Endothelial cell of umbilical vein (primary cell): ENCODE measurements around the gene ABI3BP. TPM values are rescaled to one million over a fixed set of nuclear protein-coding genes. Genes with fewer than 3 reads are reported as not detected.

Experiments
- BruUV-seq: library from RNA; stranded (reverse); fragments of 400-500 nt; replicated peaks from 2 replicates; lab custom pipeline; 2021; lab: Mats Ljungman, UMichigan
- CTCF ChIA-PET: fragments of 300-600, 350-600 bp; sonication (Branson Sonifier 250); formaldehyde crosslinking; loops from one replicate; lab custom pipeline; 2021; ENCODE audit warnings: antibody characterized with exemption, inconsistent platforms; lab: Charles Lee
- POLR2A ChIA-PET: fragments of 300-600, 350-600 bp; sonication (Branson Sonifier 250); formaldehyde crosslinking; loops from one replicate; lab custom pipeline; 2021; ENCODE audit warnings: antibody characterized with exemption, inconsistent platforms; lab: Charles Lee
- DNase-seq: peaks from one replicate; pipeline ENCODE4 v3.0.0-alpha.2; 2011; ENCODE audit warnings: low read depth, low spot score
- FAIRE-seq: peaks from 2 replicates; lab custom pipeline; 2011; peaks lifted over from hg19 to GRCh38; lab: Jason Lieb, UNC
- H2AFZ ChIP-seq: 2 replicates; pipeline ENCODE4 v1.6.0; 2012; ENCODE audit warnings: low read depth, low read length, control low read depth, inconsistent platforms
- H3K27ac ChIP-seq: 2 replicates; pipeline ENCODE4 v1.5.1; 2011; ENCODE audit warnings: low read depth, mild to moderate bottlenecking, control low read depth, low read length, moderate library complexity; ENCODE audit not compliant: insufficient read depth
- H3K27me3 ChIP-seq, 2 experiments: 2 replicates each; pipeline versions ENCODE4 v1.6.0 to v1.6.1; 2011; ENCODE audit warnings: low read length in 2 of 2, mixed read lengths in 1 of 2; ENCODE audit not compliant: control insufficient read depth in 2 of 2, insufficient read depth in 2 of 2
- H3K36me3 ChIP-seq, 2 experiments: 2 replicates in 1 of 2; 3 replicates in 1 of 2; pipeline ENCODE4 v1.5.1; 2011; ENCODE audit warnings: low read length in 2 of 2, mild to moderate bottlenecking in 1 of 2, moderate library complexity in 1 of 2; ENCODE audit not compliant: control insufficient read depth in 2 of 2, insufficient read depth in 2 of 2; ENCODE audit errors: extremely low read depth in 1 of 2
- H3K4me1 ChIP-seq: 3 replicates; pipeline ENCODE4 v1.5.1; 2011; ENCODE audit warnings: mild to moderate bottlenecking, low read length; ENCODE audit not compliant: control insufficient read depth, insufficient read depth; ENCODE audit errors: extremely low read depth
- H3K4me2 ChIP-seq: 2 replicates; pipeline ENCODE4 v1.6.1; 2011; ENCODE audit warnings: low read length, control low read depth, mixed read lengths; ENCODE audit not compliant: insufficient read depth
- H3K4me3 ChIP-seq, 3 experiments: fragments of 200-600 bp in 1 of 3; sonication (generic), shearing (Covaris generic) in 1 of 3; replicated peaks in 1 of 3; 2 replicates each; pipeline ENCODE4 v1.5.1; 2011 to 2016; ENCODE audit warnings: control low read depth in 3 of 3, low read length in 3 of 3, mild to moderate bottlenecking in 2 of 3, inconsistent platforms in 1 of 3, low read depth in 1 of 3, moderate library complexity in 1 of 3; ENCODE audit not compliant: insufficient read depth in 1 of 3
- H3K79me2 ChIP-seq: 2 replicates; pipeline ENCODE4 v1.6.0; 2012; ENCODE audit warnings: low read length, inconsistent platforms; ENCODE audit not compliant: control insufficient read depth, insufficient read depth
- H3K9ac ChIP-seq: replicated peaks from 2 replicates; pipeline ENCODE3; 2011; ENCODE audit warnings: low read length, control low read depth; ENCODE audit not compliant: insufficient read depth; ENCODE audit errors: extremely low read depth
- H3K9me1 ChIP-seq: replicated peaks from 3 replicates; pipeline ENCODE4 v1.6.0; 2011; ENCODE audit warnings: mild to moderate bottlenecking, low read length; ENCODE audit not compliant: control insufficient read depth, insufficient read depth; ENCODE audit errors: extremely low read depth
- H3K9me3 ChIP-seq: replicated peaks from 2 replicates; pipeline ENCODE4 v1.5.1; 2012; ENCODE audit warnings: low read length, inconsistent platforms; ENCODE audit not compliant: control insufficient read depth, insufficient read depth
- H4K20me1 ChIP-seq: replicated peaks from 2 replicates; pipeline ENCODE3; 2011; ENCODE audit warnings: mild to moderate bottlenecking, low read length; ENCODE audit not compliant: control insufficient read depth, insufficient read depth; ENCODE audit errors: extremely low read depth
- EZH2 ChIP-seq: IDR thresholded peaks from 2 replicates; pipeline ENCODE4 v1.6.1; 2012; ENCODE audit warnings: borderline replicate concordance, low read depth, mild to moderate bottlenecking, moderate library complexity, low read length, inconsistent platforms; ENCODE audit not compliant: severe bottlenecking
- FOS ChIP-seq: IDR thresholded peaks from 2 replicates; pipeline ENCODE4 v1.6.1; 2011; ENCODE audit warnings: mild to moderate bottlenecking, low read length, moderate library complexity, borderline replicate concordance; ENCODE audit not compliant: insufficient read depth
- GATA2 ChIP-seq: IDR thresholded peaks from 2 replicates; pipeline ENCODE4 v1.7.0; 2011; ENCODE audit warnings: low read depth, mild to moderate bottlenecking, moderate library complexity, mixed read lengths, low read length; ENCODE audit not compliant: insufficient read length, insufficient read depth
- JUN ChIP-seq: IDR thresholded peaks from 2 replicates; pipeline ENCODE4 v1.6.1; 2011; ENCODE audit warnings: borderline replicate concordance, low read depth; ENCODE audit not compliant: insufficient read length, insufficient read depth
- MYC ChIP-seq: IDR thresholded peaks from one replicate; pipeline ENCODE4 v1.6.1; 2011; ENCODE audit warnings: mild to moderate bottlenecking, low read depth, low read length
- POLR2A ChIP-seq: IDR thresholded peaks from 2 replicates; pipeline ENCODE4 v1.6.1; 2012; ENCODE audit warnings: low read depth, mild to moderate bottlenecking, control low read depth, low read length
- POLR2AphosphoS5 ChIP-seq: IDR thresholded peaks from 2 replicates; pipeline ENCODE4 v1.6.1; 2012; ENCODE audit warnings: low read depth, mild to moderate bottlenecking, control low read depth, low read length, moderate library complexity; ENCODE audit not compliant: insufficient read depth
- dilution Hi-C: fragments of 300-500 bp; cut with MboI; formaldehyde crosslinking; loops from one replicate; pipeline ENCODE4 v1.15.0; 2019; ENCODE audit warnings: low sequenced_read_pairs; ENCODE audit not compliant: extremely low pct_ligation_motif_present
- intact Hi-C: fragments of 100-400 bp; cut with micrococcal nuclease; formaldehyde crosslinking; loops from one replicate; pipeline ENCODE4 v1.10.0; 2022
- polyA plus RNA-seq, 4 experiments: library from polyadenylated mRNA; depleted of rRNA in 3 of 4; stranded (reverse) in 3 of 4; unstranded in 1 of 4; fragments of >200 nt; gene quantifications; 2 replicates each; pipeline versions ENCODE4 v1.2.1 to v1.2.3, GENCODE V29; 2011 to 2012; ENCODE audit warnings: missing spikeins in 1 of 4
- total RNA-seq: library from RNA; stranded (reverse); gene quantifications from 2 replicates; pipeline ENCODE4 v1.2.3, GENCODE V29; 2021
- TF ChIP-seq, protein P1 (sequence below), 2 donors: IDR thresholded peaks; 1 replicate in 1 of 2; 2 replicates in 1 of 2; pipeline ENCODE4 v1.5.1; 2011; ENCODE audit warnings: low read length in 2 of 2, mild to moderate bottlenecking in 2 of 2, moderate library complexity in 2 of 2, control low read depth in 1 of 2, inconsistent platforms in 1 of 2, low read depth in 1 of 2; ENCODE audit not compliant: insufficient read depth in 1 of 2; ENCODE audit errors: extremely low read depth in 1 of 2
- TF ChIP-seq, protein P2 (sequence below): IDR thresholded peaks from 2 replicates; pipeline ENCODE4 v1.6.1; 2011; ENCODE audit not compliant: insufficient read depth, insufficient read length

The ABI3BP gene
- total and polyA plus RNA-seq, 2 donors (not counting 3 experiments of a cell fraction or from before 2014, with no cell fraction given): 78.1 to 106 TPM

DNA sequence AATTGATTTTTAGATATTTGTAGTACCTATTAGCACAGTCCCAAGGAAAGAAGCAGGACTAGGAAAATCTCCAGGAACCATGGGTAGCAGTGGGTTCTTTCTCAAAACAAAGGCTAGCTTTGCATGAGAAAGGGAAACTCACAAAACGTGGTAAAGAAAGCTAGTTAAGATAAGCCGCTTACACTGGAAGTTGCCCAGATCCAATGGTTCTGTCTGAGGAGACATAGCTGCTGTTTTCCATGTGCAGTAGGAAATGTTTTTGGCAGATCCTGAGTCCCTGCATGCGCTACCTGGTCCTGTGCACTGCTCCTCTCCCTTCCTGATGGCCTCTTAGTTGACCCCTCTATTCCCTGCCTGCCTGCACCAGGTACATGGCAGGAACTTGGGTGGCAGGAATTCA, 223.5 kb downstream of the ABI3BP start:
- FAIRE-seq (no peak), DNase-seq (no peak)
- H2AFZ ChIP-seq: no peak overlapping the region
- intact Hi-C loops: no loop called here
- no peaks in the 10 kb centered on the region for H4K20me1 ChIP-seq
- H3K9me1 ChIP-seq: no peaks in the 10 kb centered on the region
- no peak overlapping the region for H3K9ac ChIP-seq
- H3K27me3 ChIP-seq: no peaks in the 10 kb centered on the region
- H3K27ac ChIP-seq: no peak overlapping the region
- H3K4me1 ChIP-seq: no peaks in the 10 kb centered on the region
- no TSS peak for BruUV-seq
- ChIA-PET CTCF (interaction anchor here (0.8 kb wide), 1 partner anchor 9 kb away, joined by 3 read pairs; no protein-coding TSS in a partner anchor), POLR2A (no interaction called here)
- no peaks in the 10 kb centered on the region for H3K36me3 ChIP-seq
- TF ChIP-seq EZH2: no peak
- TF ChIP-seq, protein P1, sequence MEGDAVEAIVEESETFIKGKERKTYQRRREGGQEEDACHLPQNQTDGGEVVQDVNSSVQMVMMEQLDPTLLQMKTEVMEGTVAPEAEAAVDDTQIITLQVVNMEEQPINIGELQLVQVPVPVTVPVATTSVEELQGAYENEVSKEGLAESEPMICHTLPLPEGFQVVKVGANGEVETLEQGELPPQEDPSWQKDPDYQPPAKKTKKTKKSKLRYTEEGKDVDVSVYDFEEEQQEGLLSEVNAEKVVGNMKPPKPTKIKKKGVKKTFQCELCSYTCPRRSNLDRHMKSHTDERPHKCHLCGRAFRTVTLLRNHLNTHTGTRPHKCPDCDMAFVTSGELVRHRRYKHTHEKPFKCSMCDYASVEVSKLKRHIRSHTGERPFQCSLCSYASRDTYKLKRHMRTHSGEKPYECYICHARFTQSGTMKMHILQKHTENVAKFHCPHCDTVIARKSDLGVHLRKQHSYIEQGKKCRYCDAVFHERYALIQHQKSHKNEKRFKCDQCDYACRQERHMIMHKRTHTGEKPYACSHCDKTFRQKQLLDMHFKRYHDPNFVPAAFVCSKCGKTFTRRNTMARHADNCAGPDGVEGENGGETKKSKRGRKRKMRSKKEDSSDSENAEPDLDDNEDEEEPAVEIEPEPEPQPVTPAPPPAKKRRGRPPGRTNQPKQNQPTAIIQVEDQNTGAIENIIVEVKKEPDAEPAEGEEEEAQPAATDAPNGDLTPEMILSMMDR (IDR thresholded peaks at IDR 0.05; ENCODE audit: extremely low read depth in 1 of 2, insufficient read depth in 1 of 2, low read depth in 1 of 2, low read length in 2 of 2): no peak
- TF ChIP-seq, protein P2, sequence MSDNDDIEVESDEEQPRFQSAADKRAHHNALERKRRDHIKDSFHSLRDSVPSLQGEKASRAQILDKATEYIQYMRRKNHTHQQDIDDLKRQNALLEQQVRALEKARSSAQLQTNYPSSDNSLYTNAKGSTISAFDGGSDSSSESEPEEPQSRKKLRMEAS: no peak
- TF ChIP-seq MYC: no peak
- TF ChIP-seq GATA2: no peak
- dilution Hi-C loops: no loop called here
- no peak overlapping the region for H3K4me3 ChIP-seq
- no peaks in the 10 kb centered on the region for H3K9me3 ChIP-seq
- H3K4me2 ChIP-seq: no peak overlapping the region
- H3K79me2 ChIP-seq: no peaks in the 10 kb centered on the region

DNA sequence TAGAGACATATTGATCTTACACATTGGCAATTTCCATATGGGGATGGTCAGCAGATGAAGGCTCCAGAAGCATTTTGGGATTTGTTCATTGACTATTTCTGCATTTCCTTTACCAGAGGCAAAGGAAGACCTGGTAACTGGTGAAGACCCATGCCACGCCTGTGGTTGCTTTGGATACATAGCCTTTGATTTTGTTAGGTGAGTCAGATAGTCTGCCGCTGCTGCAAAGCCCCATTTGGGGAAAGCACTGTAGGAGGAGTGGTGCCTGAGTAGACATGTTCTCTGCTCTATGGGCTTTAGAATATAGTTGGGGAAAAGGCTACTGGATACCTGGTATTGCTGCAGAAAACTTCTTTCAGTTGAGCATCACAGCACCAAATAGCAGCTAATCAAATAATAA, 227.2 kb downstream of the ABI3BP start:
- H3K9ac ChIP-seq: no peak overlapping the region
- TF ChIP-seq, protein P1 (IDR thresholded peaks at IDR 0.05; ENCODE audit: extremely low read depth in 1 of 2, insufficient read depth in 1 of 2, low read depth in 1 of 2, low read length in 2 of 2): no peak
- TF ChIP-seq FOS: no peak
- TF ChIP-seq POLR2AphosphoS5: no peak
- TF ChIP-seq EZH2: no peak
- TF ChIP-seq JUN: no peak
- TF ChIP-seq POLR2A: no peak
- TF ChIP-seq, protein P2: no peak
- no peak for TF ChIP-seq MYC
- no peak for TF ChIP-seq GATA2
- intact Hi-C loops: no loop called here
- no TSS peak for BruUV-seq
- no peaks in the 10 kb centered on the region for H4K20me1 ChIP-seq
- H3K4me2 ChIP-seq: no peak overlapping the region
- H3K9me3 ChIP-seq: no peaks in the 10 kb centered on the region
- POLR2A ChIA-PET: no interaction called here
- dilution Hi-C loops: no loop called here
- no peaks in the 10 kb centered on the region for H3K36me3 ChIP-seq
- FAIRE-seq (no peak), DNase-seq (no peak)
- H3K4me3 ChIP-seq: no peak overlapping the region
- H2AFZ ChIP-seq: no peak overlapping the region
- no peaks in the 10 kb centered on the region for H3K9me1 ChIP-seq
- H3K27ac ChIP-seq: no peak overlapping the region
- H3K4me1 ChIP-seq: no peaks in the 10 kb centered on the region
- H3K79me2 ChIP-seq: no peaks in the 10 kb centered on the region
- H3K27me3 ChIP-seq: no peaks in the 10 kb centered on the region
- CTCF ChIA-PET: no interaction called here
